Measurements from ENCODE around the gene RPS21.

GRCh38 chr20:62430311-62430853 is 43.5 kb downstream of the RPS21 start:
- TF ChIP-seq ELF1 (IDR thresholded peaks at IDR 0.05) (no peak), USF1 (IDR thresholded peaks at IDR 0.05; ENCODE audit: borderline replicate concordance, low read depth) (no peak), NRF1 (IDR thresholded peaks at IDR 0.05; ENCODE audit: low read depth, low read length) (no peak), REST (IDR thresholded peaks at IDR 0.05; ENCODE audit: low read depth, low read length) (no peak), JUND (IDR thresholded peaks at IDR 0.05) (no peak), MEF2A (IDR thresholded peaks at IDR 0.05; ENCODE audit: borderline replicate concordance, low read depth) (no peak), YY1 (IDR thresholded peaks at IDR 0.05; ENCODE audit: low read depth) (no peak), MXI1 (IDR thresholded peaks at IDR 0.05; ENCODE audit: low read depth, low read length) (no peak), CHD2 (IDR thresholded peaks at IDR 0.05; ENCODE audit: low read length, partially characterized antibody) (no peak), GABPA (IDR thresholded peaks at IDR 0.05; ENCODE audit: low read depth) (no peak)
- TF ChIP-seq, protein P1, sequence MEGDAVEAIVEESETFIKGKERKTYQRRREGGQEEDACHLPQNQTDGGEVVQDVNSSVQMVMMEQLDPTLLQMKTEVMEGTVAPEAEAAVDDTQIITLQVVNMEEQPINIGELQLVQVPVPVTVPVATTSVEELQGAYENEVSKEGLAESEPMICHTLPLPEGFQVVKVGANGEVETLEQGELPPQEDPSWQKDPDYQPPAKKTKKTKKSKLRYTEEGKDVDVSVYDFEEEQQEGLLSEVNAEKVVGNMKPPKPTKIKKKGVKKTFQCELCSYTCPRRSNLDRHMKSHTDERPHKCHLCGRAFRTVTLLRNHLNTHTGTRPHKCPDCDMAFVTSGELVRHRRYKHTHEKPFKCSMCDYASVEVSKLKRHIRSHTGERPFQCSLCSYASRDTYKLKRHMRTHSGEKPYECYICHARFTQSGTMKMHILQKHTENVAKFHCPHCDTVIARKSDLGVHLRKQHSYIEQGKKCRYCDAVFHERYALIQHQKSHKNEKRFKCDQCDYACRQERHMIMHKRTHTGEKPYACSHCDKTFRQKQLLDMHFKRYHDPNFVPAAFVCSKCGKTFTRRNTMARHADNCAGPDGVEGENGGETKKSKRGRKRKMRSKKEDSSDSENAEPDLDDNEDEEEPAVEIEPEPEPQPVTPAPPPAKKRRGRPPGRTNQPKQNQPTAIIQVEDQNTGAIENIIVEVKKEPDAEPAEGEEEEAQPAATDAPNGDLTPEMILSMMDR (IDR thresholded peaks at IDR 0.05): no peak
- TF ChIP-seq, protein P2, sequence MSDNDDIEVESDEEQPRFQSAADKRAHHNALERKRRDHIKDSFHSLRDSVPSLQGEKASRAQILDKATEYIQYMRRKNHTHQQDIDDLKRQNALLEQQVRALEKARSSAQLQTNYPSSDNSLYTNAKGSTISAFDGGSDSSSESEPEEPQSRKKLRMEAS (IDR thresholded peaks at IDR 0.05; ENCODE audit: low read depth): no peak
- TF ChIP-seq, protein P3, sequence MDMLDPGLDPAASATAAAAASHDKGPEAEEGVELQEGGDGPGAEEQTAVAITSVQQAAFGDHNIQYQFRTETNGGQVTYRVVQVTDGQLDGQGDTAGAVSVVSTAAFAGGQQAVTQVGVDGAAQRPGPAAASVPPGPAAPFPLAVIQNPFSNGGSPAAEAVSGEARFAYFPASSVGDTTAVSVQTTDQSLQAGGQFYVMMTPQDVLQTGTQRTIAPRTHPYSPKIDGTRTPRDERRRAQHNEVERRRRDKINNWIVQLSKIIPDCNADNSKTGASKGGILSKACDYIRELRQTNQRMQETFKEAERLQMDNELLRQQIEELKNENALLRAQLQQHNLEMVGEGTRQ (IDR thresholded peaks at IDR 0.05; ENCODE audit: borderline replicate concordance, low read depth, low read length): no peak
- TF ChIP-seq, protein P4, sequence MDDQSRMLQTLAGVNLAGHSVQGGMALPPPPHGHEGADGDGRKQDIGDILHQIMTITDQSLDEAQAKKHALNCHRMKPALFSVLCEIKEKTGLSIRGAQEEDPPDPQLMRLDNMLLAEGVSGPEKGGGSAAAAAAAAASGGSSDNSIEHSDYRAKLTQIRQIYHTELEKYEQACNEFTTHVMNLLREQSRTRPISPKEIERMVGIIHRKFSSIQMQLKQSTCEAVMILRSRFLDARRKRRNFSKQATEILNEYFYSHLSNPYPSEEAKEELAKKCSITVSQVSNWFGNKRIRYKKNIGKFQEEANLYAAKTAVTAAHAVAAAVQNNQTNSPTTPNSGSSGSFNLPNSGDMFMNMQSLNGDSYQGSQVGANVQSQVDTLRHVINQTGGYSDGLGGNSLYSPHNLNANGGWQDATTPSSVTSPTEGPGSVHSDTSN (IDR thresholded peaks at IDR 0.05): no peak
